HL-60/S4 (cell line): Measurements from ENCODE around the gene INAVA.

Source experiments
- in situ Hi-C: fragments of 300-500 bp; cut with MboI; formaldehyde crosslinking; loops from 2 replicates; pipeline ENCODE4 v1.14.3; 2022; ENCODE audit warnings: low sequenced_read_pairs

INAVA gene

GRCh38 chr1:200875416-200875815 is 19.3 kb upstream of the INAVA start:
- in situ Hi-C loops: no loop called here

- in situ Hi-C loops: no loop called here
These were observed 17.7 kb upstream of the INAVA start for GRCh38 chr1:200877010-200877409.

GRCh38 chr1:200877839-200878551 is 16.7 kb upstream of the INAVA start:
- in situ Hi-C loops: no loop called here

GRCh38 chr1:200880212-200880611 is 14.5 kb upstream of the INAVA start:
- in situ Hi-C loops: no loop called here

GRCh38 chr1:200883118-200883517 is 11.6 kb upstream of the INAVA start:
- in situ Hi-C loops: no loop called here

GRCh38 chr1:200885623-200886402 is 8.9 kb upstream of the INAVA start:
- in situ Hi-C loops: no loop called here

GRCh38 chr1:200886594-200886993 is 8.1 kb upstream of the INAVA start:
- in situ Hi-C loops: no loop called here

- in situ Hi-C loops: no loop called here
These were observed 7.7 kb upstream of the INAVA start for GRCh38 chr1:200887036-200887435.

- in situ Hi-C loops: no loop called here
These were observed 6.8 kb upstream of the INAVA start for GRCh38 chr1:200887772-200888348.

GRCh38 chr1:200888349-200888838 is 6.3 kb upstream of the INAVA start:
- in situ Hi-C loops: no loop called here

GRCh38 chr1:200889571-200889970 is 5.1 kb upstream of the INAVA start:
- in situ Hi-C loops: no loop called here

- in situ Hi-C loops: no loop called here
These were observed 4.7 kb upstream of the INAVA start for GRCh38 chr1:200890027-200890426.

GRCh38 chr1:200890818-200891773 is 3.6 kb upstream of the INAVA start:
- in situ Hi-C loops: no loop called here

- in situ Hi-C loops: no loop called here
These were observed 2.9 kb upstream of the INAVA start for GRCh38 chr1:200891774-200892157.

- in situ Hi-C loops: no loop called here
These were observed 2.2 kb upstream of the INAVA start for GRCh38 chr1:200892546-200892945.

GRCh38 chr1:200892958-200893357 is 1.7 kb upstream of the INAVA start:
- in situ Hi-C loops: no loop called here

- in situ Hi-C loops: no loop called here
These were observed 1.2 kb upstream of the INAVA start for GRCh38 chr1:200893411-200893901.

- in situ Hi-C loops: no loop called here
These were observed 716 bp downstream of the INAVA start for GRCh38 chr1:200895443-200895789.

GRCh38 chr1:200895801-200896530 is 1.3 kb downstream of the INAVA start:
- in situ Hi-C loops: no loop called here
